HG03159 (cell line): ENCODE results near the gene ACR.
"Not testable (repeated sequence)": the region's sequence is repeated elsewhere in the genome, so short reads cannot be mapped to it uniquely, and the experiment has no call there.

Experiments
- ATAC-seq: cut with Tn5 transposase; IDR thresholded peaks from one replicate; pipeline ENCODE4 v1.9.1; 2021; ENCODE audit warnings: mild to moderate bottlenecking, moderate library complexity; ENCODE audit not compliant: unreplicated experiment

ACR gene

GRCh38 chr22:50730941-50731661 lies 6.9 kb upstream of the ACR start:
- ATAC-seq = no peak

GRCh38 chr22:50731811-50732624 lies 6.0 kb upstream of the ACR start:
- no peak for ATAC-seq

- ATAC-seq = no peak
Observed at GRCh38 chr22:50732681-50733080, 5.3 kb upstream of the ACR start.

- no peak for ATAC-seq
Observed at GRCh38 chr22:50733521-50734342, 4.3 kb upstream of the ACR start.

GRCh38 chr22:50734343-50734771 lies 3.6 kb upstream of the ACR start:
- no peak for ATAC-seq

- ATAC-seq = no peak
Observed at GRCh38 chr22:50734986-50735738, 2.8 kb upstream of the ACR start.

GRCh38 chr22:50735739-50736030 lies 2.3 kb upstream of the ACR start:
- ATAC-seq = no peak

- ATAC-seq = no peak
Observed at GRCh38 chr22:50738649-50739227, 734 bp downstream of the ACR start.

GRCh38 chr22:50739279-50739691 lies 1.3 kb downstream of the ACR start:
- ATAC-seq = no peak

- no peak for ATAC-seq
Observed at GRCh38 chr22:50739894-50740293, 1.9 kb downstream of the ACR start.

GRCh38 chr22:50740714-50741113 lies 2.7 kb downstream of the ACR start:
- not testable (repeated sequence) for ATAC-seq

- not testable (repeated sequence) for ATAC-seq
Observed at GRCh38 chr22:50744424-50744823, 6.4 kb downstream of the ACR start.

GRCh38 chr22:50747521-50747920 lies 9.5 kb downstream of the ACR start:
- ATAC-seq = not testable (repeated sequence)

GRCh38 chr22:50748630-50749029 lies 10.6 kb downstream of the ACR start:
- ATAC-seq = not testable (repeated sequence)

GRCh38 chr22:50749302-50750074 lies 11.5 kb downstream of the ACR start:
- ATAC-seq = not testable (repeated sequence)

- not testable (repeated sequence) for ATAC-seq
Observed at GRCh38 chr22:50755251-50755650, 17.2 kb downstream of the ACR start.

GRCh38 chr22:50756406-50756805 lies 18.4 kb downstream of the ACR start:
- ATAC-seq = not testable (repeated sequence)

GRCh38 chr22:50756949-50757491 lies 19.0 kb downstream of the ACR start:
- ATAC-seq = not testable (repeated sequence)

GRCh38 chr22:50759597-50760341 lies 21.8 kb downstream of the ACR start:
- ATAC-seq = not testable (repeated sequence)
